Stimulated activated naive CD8-positive, alpha-beta T cell treated with anti-CD3 and anti-CD28 coated beads, Interleukin-15, amount 100 ng/mL, for 72 hours (primary cell): ENCODE measurements around the gene FBLN2.
"Not testable (repeated sequence)": the region's sequence is repeated elsewhere in the genome, so short reads cannot be mapped to it uniquely, and the experiment has no call there.

Experiments used
- ATAC-seq: fragments of 150-1000 bp; cut with Tn5 transposase; 2 replicates; pipeline ENCODE4 v1.10.0; 2021; ENCODE audit warnings: mild to moderate bottlenecking, moderate library complexity
- DNase-seq, 2 donors: peaks; one replicate each; pipeline ENCODE4 v3.0.0; 2021 to 2022
- H3K27ac Mint-ChIP-seq, 2 donors: one replicate each; pipeline ENCODE4 v1.8.0; 2022; ENCODE audit warnings: mild to moderate bottlenecking in 2 of 2, mixed read lengths in 2 of 2, moderate library complexity in 2 of 2
- H3K27me3 Mint-ChIP-seq: one replicate; pipeline ENCODE4 v1.8.0; 2022; ENCODE audit warnings: mixed read lengths
- H3K4me1 Mint-ChIP-seq: one replicate; pipeline ENCODE4 v1.8.0; 2022; ENCODE audit warnings: mild to moderate bottlenecking, mixed read lengths
- H3K4me3 Mint-ChIP-seq, 2 donors: one replicate each; pipeline ENCODE4 v1.8.0; 2022; ENCODE audit warnings: mild to moderate bottlenecking in 2 of 2, mixed read lengths in 2 of 2, moderate library complexity in 1 of 2
- H3K9me3 Mint-ChIP-seq, 2 donors: one replicate each; pipeline ENCODE4 v1.8.0; 2022; ENCODE audit warnings: mixed read lengths in 2 of 2

Gene FBLN2

DNA sequence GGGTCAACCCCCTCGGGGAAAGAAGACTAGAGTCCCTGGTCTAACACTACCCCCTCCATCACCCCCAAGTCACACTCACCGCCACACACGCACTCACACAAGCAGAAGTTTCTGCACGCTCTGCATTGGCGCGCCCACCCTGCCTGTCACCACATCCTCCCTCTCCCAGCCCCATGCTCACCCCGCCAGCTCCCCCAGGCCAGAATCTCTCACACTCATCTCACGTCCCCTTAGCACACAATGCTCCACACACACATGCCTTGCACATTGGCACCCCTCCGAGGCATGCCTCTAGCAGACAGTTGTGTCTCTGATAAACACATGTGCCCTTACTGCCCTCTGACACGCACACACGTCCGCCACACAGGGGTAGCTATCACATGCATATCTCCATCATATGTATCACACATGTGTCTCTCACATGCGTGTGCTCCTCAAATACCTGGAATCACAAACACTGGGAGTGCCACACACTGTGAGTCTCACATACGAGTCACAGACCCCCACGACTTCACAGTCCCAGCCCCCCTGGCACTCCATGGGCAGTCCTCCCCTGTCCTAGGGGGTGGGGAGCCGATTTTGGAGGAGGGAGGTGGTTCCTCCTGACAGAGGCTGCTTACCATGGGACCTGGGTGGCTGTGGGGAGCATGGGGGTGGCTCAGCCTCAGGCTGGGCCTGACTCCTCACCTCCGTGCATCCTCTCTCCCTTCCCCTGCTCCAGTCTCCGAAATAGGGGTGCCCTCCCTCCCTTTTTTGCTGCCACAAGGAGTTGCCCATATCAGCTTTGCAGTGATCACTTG is 898 bp downstream of the FBLN2 start:
- Mint-ChIP-seq H3K27me3 (peaks cover 92% of the 10 kb centered on the region), H3K4me3 (peak overlapping the region; percentile 73 to 74), H3K4me1 (peaks cover 82% of the 10 kb centered on the region), H3K27ac (peak overlapping the region in 1 of 2 donors; percentile 29), H3K9me3 (no peaks in the 10 kb centered on the region)
- DNase-seq (peak in 1 of 2 donors; percentile 25), ATAC-seq (peak; percentile 21)

DNA sequence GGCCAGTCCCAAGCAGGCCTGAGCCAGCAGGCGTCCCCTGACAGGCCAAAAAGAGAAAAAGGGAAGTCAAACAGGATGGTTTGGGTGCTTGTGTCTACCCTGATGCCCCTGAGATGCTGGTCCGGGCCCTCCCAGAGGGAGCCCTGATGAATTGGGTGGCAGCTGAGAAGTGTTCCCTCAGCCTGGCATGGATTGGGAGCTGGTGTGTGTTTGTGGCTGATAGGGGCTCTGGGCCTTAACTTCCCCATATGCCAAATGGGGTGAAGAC is 1.4 kb downstream of the FBLN2 start:
- no peak for ATAC-seq
- Mint-ChIP-seq H3K9me3 (no peaks in the 10 kb centered on the region), H3K27ac (no peak overlapping the region), H3K4me1 (peaks cover 77% of the 10 kb centered on the region), H3K27me3 (peaks cover 87% of the 10 kb centered on the region), H3K4me3 (peak overlapping the region in 1 of 2 donors; percentile 35)
- DNase-seq: no peak

DNA sequence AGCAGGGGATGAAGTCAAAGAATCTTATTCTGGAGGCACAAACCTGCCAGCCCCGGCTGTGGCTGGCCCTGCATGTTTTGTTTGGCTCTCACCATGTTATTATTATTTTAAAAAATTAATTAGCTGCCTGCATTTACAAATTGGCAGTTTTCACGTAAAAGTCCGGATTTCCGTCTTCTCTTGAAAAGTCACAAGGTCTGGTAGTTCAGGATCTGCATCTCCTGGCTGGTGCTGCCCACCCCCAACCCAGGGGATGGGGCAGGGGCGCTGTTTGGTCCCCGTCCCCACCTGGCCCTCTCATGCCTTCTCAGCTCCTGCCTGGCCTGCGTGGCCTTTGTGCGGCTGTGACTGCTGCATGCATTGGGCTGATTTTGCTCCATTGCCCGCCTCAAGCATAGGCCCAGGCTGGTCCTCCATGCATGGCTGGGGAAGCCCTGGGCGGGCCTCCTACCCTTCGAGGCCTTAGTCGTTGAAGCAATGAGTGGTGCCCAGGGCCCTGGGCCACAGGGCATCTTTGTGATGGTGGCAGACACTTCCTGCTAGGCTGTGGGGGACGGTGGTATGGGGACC is 2.0 kb downstream of the FBLN2 start:
- no peak for DNase-seq
- Mint-ChIP-seq H3K27me3 (peaks cover 82% of the 10 kb centered on the region), H3K4me1 (peaks cover 76% of the 10 kb centered on the region)

DNA sequence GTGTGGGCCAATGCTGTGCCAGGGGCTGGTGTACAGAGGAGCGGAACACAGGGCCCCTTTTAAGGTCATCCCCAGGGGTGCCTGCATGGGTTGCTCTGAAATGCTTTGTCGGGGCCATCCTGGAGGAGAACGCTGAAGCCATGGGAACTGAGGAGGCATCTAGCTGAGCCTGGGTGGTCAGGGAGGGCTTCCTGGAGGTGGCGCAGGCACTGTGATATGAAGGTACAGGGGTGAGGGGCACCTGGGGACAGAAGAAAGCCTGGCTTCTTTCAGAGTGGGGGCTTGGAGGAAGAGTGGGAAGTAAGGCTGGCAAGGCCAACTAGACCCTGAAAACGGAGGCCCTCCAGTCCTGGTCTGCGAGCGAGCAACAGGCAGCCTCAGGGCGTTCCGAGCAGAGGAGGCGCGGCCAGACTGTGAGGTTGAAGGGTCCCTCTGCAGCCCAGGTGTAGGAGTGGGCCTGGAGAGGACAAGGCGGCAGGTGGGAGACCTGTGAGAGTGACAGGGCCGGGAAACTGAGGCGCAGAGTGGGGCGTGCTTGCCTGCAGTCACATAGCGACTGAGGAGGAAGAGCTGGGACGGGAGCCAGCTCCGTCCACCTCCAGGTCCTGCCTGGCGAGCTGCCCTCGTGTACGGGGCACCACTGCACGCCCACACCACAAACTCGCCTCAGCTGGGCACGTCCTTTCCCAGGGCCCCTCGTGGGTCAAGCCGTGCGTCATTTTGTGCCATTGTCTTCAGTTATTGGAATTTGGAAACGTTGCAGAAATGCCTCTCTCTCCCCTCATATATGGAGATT is 4.1 kb downstream of the FBLN2 start:
- Mint-ChIP-seq H3K9me3 (no peaks in the 10 kb centered on the region), H3K4me1 (peaks cover 82% of the 10 kb centered on the region), H3K4me3 (peak overlapping the region in 1 of 2 donors; percentile 40), H3K27ac (peak overlapping the region in 1 of 2 donors; percentile 56), H3K27me3 (peaks cover 60% of the 10 kb centered on the region)
- ATAC-seq: no peak
- DNase-seq: no peak

More for the DNA sequence above, 2.0 kb downstream of the FBLN2 start:
- H3K27ac Mint-ChIP-seq: no peak overlapping the region
- no peak for ATAC-seq
- no peaks in the 10 kb centered on the region for H3K9me3 Mint-ChIP-seq
- peak overlapping the region in 1 of 2 donors; percentile 55 for H3K4me3 Mint-ChIP-seq

DNA sequence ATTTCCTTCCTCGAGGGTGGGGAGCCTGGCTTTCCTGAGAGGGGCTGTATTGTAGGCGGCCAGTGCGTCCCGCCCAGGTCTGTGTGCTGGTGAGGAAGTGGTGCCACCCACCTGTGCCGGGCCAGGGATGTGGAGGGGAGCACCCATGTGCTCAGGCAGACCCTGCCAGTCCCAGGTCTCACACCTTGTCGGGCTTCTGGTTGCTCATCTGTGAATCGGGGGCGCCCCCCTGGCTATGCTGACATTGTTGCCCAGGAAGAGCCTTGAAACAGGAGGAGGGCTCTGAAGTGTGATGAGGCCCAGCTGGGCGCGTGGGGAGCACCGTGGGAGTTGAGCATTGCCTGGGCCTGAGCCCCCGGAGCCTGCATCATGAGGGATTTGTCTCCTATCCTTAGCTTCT is 4.8 kb downstream of the FBLN2 start:
- Mint-ChIP-seq H3K27me3 (peaks cover 54% of the 10 kb centered on the region), H3K4me3 (peak overlapping the region in 1 of 2 donors; percentile 40), H3K4me1 (peaks cover 79% of the 10 kb centered on the region), H3K27ac (no peak overlapping the region), H3K9me3 (no peaks in the 10 kb centered on the region)
- ATAC-seq: peak; percentile 27
- DNase-seq: peak in 1 of 2 donors; percentile 22

DNA sequence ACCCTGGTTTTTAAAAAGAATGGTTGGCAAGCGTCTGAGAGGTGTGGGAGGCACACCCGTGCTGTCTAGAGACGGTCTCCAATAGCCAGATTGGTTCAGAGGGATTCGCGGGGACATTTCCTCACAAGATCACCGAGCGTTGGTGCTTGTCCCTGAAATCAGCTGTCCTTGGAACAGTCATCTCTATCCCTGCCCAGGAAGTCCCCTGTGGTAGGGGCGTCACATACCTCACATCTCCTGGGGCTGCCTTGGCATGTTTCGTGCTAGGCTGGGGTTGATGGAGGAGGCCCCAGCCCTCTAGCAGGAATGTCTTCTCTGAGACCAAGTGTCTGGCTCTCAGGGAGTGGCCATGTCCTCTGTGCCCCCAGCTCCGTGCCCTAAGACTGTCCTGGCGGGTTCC is 6.8 kb downstream of the FBLN2 start:
- peaks cover 71% of the 10 kb centered on the region for H3K4me1 Mint-ChIP-seq
- H3K27ac Mint-ChIP-seq: no peak overlapping the region
- no peaks in the 10 kb centered on the region for H3K9me3 Mint-ChIP-seq
- peaks cover 46% of the 10 kb centered on the region for H3K27me3 Mint-ChIP-seq
- ATAC-seq: no peak
- no peak overlapping the region for H3K4me3 Mint-ChIP-seq
- DNase-seq: no peak

DNA sequence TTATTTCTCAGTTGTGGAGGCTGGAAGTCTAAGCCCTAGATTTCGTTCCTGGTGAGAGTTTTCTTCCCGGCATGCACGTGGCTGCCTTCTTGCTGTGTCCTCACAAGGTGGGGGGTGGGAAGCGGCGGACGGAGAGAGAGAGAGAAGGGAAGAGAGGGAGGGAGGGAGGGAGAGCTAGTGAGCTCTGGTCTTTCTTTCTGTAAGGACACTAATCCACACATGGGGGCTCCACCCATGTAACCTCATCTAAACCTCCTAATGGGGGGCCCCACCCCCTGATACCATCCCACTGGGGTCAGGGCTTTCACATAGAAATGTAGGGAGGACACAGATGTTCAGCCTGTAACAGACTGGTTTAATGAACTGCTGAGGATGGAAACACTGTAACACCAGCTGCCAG is 7.3 kb downstream of the FBLN2 start:
- H3K27me3 Mint-ChIP-seq: peaks cover 41% of the 10 kb centered on the region
- ATAC-seq: no peak
- DNase-seq: no peak
- H3K4me3 Mint-ChIP-seq: no peak overlapping the region
- H3K9me3 Mint-ChIP-seq: no peaks in the 10 kb centered on the region
- no peak overlapping the region for H3K27ac Mint-ChIP-seq
- peaks cover 66% of the 10 kb centered on the region for H3K4me1 Mint-ChIP-seq

DNA sequence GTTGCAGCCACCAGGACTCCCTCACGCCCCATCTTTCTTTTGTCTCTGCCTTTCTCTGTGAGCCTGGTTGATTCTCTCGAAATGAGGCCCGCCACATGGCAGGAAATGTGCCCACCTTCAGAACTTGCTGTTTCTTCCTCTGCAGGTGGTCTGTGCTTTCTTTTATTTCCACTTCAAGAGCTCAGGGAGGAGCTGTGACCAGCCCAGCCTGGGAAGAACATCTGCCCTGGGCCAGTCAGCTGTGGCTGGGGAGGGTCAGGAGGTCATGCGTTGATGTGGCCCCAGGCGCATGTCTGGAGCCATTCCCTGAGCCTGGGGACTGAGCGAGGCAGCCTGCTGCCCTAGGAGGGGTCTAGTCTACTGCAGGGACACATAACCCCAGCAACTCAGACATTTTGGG is 8.0 kb downstream of the FBLN2 start:
- peak overlapping the region; percentile 16 to 21 for H3K27ac Mint-ChIP-seq
- no peak for ATAC-seq
- H3K4me3 Mint-ChIP-seq: no peak overlapping the region
- H3K27me3 Mint-ChIP-seq: peaks cover 34% of the 10 kb centered on the region
- H3K4me1 Mint-ChIP-seq: peaks cover 61% of the 10 kb centered on the region
- H3K9me3 Mint-ChIP-seq: no peaks in the 10 kb centered on the region
- DNase-seq: no peak

DNA sequence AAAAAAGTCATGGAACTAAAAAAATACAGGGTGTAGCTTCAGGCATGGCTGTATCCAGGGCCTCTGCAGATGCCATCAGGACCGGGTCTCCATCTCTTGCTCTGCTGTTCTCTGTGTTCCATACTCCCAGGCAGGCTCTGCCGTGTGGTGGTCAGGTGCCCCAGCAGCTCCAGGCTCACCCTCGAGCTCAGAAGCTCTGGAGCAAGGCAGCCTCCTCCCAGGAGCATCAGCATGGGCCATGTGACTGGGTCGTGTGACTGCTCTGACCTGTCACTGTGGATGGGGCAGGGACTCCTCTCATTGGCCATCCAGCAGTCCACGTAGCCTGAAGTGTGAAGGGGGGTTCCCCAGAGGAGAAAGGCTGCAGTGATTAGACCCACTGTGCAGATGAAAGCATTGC is 8.5 kb downstream of the FBLN2 start:
- ATAC-seq: no peak
- no peak for DNase-seq
- peak overlapping the region in 1 of 2 donors; percentile 21 for H3K27ac Mint-ChIP-seq

DNA sequence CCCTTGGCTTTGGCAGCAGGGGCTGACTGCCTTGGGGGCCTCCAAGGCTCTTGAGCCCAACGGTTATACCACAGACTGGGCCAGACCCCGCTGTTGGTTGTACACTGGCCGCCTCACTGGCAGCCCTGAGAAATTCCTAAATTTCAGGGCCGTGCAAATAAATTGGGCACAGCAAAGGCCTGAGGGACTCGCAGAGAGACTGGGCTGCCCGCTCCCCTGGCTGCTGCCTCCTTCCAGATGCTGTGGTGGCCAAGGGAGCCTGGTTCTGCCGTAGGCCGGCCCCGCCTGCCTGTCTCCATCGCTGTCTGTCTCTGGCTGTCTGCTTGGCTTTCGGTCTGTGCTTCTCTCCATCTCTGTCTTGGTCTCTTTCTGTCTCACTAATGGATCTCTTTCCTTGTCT is 9.0 kb downstream of the FBLN2 start:
- DNase-seq (no peak), ATAC-seq (no peak)
- Mint-ChIP-seq H3K27ac (peak overlapping the region in 1 of 2 donors; percentile 68), H3K4me1 (peaks cover 51% of the 10 kb centered on the region), H3K9me3 (no peaks in the 10 kb centered on the region), H3K27me3 (peaks cover 24% of the 10 kb centered on the region), H3K4me3 (no peak overlapping the region)

More for the DNA sequence above, 8.5 kb downstream of the FBLN2 start:
- H3K9me3 Mint-ChIP-seq: no peaks in the 10 kb centered on the region
- peaks cover 56% of the 10 kb centered on the region for H3K4me1 Mint-ChIP-seq
- H3K4me3 Mint-ChIP-seq: no peak overlapping the region
- peaks cover 29% of the 10 kb centered on the region for H3K27me3 Mint-ChIP-seq

DNA sequence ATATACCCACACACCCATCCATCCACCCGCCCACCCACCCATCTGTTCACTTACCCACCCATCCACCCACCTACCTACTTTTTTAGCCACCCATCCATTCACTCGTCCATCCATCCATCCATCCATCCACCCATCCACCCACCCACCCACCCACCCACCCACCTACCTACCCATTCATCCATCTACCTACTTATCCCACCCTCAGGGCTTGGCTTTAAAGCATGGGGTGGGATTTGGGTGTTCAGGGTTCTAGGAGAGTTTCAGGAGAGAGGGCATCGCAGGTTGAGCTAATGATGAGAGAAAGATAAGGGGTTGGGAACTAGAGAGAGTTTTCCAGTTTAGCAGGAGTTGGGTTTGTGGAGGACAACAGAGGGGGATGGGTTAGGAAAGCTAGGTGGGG is 9.7 kb downstream of the FBLN2 start:
- ATAC-seq: no peak
- H3K27ac Mint-ChIP-seq: no peak overlapping the region
- no peak for DNase-seq
- peaks cover 44% of the 10 kb centered on the region for H3K4me1 Mint-ChIP-seq
- H3K9me3 Mint-ChIP-seq: no peaks in the 10 kb centered on the region
- H3K27me3 Mint-ChIP-seq: peaks cover 17% of the 10 kb centered on the region
- no peak overlapping the region for H3K4me3 Mint-ChIP-seq

DNA sequence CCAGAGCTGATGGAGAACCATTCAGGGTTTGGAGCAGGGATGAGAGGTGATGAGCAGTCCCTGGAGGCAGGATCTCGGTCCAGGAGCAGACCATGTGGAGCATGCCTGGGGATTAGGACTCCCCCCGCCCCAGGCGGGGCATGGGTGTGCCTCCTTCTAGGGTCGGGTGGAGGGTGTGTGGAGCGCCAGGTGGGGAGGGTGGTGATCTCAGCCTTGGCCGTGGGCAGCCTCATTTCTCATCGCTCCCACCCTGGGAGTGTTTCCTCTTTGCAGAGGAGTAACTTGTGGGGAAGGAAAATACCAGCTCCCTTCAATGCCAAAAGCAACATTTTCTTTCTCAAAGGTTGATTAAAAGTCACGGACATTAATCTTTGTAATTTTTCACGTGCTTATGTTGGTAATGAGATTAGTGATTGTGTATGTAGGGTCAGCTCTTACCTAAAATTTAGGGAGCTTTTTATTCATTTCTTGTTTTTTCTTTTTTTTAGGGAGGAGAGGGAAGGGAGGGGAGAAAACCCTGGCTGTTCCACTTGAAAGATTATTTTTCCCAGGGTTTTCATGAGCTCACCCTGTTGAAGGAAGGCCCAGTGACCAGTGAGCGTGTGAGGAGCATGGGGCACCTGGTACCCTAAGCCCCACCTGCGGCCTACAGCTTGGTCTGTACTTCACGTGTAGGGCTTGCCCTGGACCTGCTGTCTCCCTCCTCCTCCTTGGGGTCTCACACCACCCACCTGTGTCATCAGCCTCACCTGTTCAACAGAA is 11.0 kb downstream of the FBLN2 start:
- no peaks in the 10 kb centered on the region for H3K9me3 Mint-ChIP-seq
- no peak overlapping the region for H3K27ac Mint-ChIP-seq
- H3K4me1 Mint-ChIP-seq: peaks cover 43% of the 10 kb centered on the region
- ATAC-seq: no peak
- DNase-seq: no peak
- H3K4me3 Mint-ChIP-seq: no peak overlapping the region
- H3K27me3 Mint-ChIP-seq: peaks cover 8% of the 10 kb centered on the region

DNA sequence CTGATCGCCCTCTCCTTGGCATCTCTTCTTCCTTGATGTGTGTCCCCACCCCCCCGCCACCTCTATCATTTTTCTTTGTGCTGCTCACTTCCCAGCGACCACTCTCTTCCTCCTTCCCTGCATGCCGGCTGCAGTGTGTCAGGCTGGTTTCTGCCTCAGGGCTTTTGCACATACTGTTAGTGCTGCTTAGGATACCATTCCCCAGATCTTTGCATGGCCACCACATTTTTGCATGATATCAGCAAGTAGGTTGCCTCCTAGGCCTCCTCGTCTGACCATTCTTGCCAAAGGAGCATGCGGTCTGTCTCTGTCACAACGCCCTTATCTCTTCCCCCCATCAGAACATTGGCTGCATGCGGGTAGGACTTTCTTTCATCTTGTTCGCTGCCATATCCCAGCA is 12.5 kb downstream of the FBLN2 start:
- peaks cover 38% of the 10 kb centered on the region for H3K4me1 Mint-ChIP-seq
- no peaks in the 10 kb centered on the region for H3K9me3 Mint-ChIP-seq
- peaks cover 8% of the 10 kb centered on the region for H3K27me3 Mint-ChIP-seq
- no peak for DNase-seq
- no peak for ATAC-seq
- no peak overlapping the region for H3K4me3 Mint-ChIP-seq
- H3K27ac Mint-ChIP-seq: no peak overlapping the region

DNA sequence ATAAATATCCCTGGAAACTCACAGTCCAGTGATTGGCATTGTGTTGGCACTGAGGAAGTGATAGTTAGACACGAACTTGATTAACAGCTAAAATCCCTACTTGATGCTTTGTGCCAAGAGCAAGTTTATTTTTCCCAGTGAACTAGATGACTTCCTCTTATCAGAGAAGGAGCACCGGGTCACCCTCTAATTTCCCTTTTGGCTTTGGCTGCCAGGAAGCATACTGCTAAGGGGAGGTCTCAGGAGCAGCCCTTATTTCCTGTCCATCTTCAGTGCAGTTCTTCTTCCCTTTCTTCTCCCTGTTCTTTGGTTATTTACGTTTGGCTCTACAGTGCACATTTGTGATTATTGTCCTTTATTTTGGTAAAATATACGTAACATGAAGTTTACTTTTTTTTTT is 13.0 kb downstream of the FBLN2 start:
- Mint-ChIP-seq H3K4me3 (no peak overlapping the region), H3K9me3 (no peaks in the 10 kb centered on the region), H3K4me1 (peaks cover 32% of the 10 kb centered on the region), H3K27ac (no peak overlapping the region), H3K27me3 (peaks cover 8% of the 10 kb centered on the region)
- DNase-seq (no peak), ATAC-seq (no peak)

DNA sequence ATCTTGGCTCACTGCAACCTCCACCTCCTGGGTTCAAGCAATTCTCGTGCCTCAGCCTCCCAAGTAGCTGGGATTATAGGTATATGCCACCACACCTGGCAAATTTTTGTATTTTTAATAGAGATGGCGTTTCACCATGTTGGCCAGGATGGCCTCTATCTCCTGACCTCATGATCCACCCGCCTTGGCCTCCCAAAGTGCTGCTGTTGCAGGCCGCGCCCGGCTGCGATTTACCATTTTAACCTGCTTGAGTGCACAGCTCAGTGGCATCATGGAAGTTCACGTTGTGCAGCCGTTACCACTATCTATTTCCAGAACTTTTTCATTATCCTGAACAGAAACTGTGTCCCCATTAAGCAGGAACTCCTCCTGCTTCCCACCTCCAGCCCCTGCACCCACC is 13.5 kb downstream of the FBLN2 start:
- not testable (repeated sequence) for ATAC-seq, H3K27me3 Mint-ChIP-seq, H3K27ac Mint-ChIP-seq, H3K9me3 Mint-ChIP-seq, H3K4me3 Mint-ChIP-seq, DNase-seq
- H3K4me1 Mint-ChIP-seq: peaks cover 27% of the 10 kb centered on the region
